KMS-11 (cell line): Measurements from ENCODE around the gene WDFY1.

ENCODE experiments used
- H2AFZ ChIP-seq: fragments of 200-600 bp; sonication (generic); 2 replicates; pipeline ENCODE4 v1.6.1; 2016; ENCODE audit warnings: antibody characterized with exemption, mixed run types, low read depth
- H3K27ac ChIP-seq: fragments of 200-600 bp; sonication (generic); 2 replicates; pipeline ENCODE4 v1.6.1; 2016; ENCODE audit warnings: mild to moderate bottlenecking, mixed run types
- H3K27me3 ChIP-seq: fragments of 200-600 bp; sonication (generic); 2 replicates; pipeline ENCODE4 v1.6.1; 2017; ENCODE audit warnings: mild to moderate bottlenecking, low read depth, mixed run types, moderate library complexity; ENCODE audit not compliant: insufficient read depth
- H3K36me3 ChIP-seq: fragments of 200-600 bp; sonication (generic); 2 replicates; pipeline ENCODE4 v1.6.1; 2017; ENCODE audit warnings: mild to moderate bottlenecking, mixed run types; ENCODE audit not compliant: insufficient read depth
- H3K4me1 ChIP-seq: fragments of 200-600 bp; sonication (generic); 2 replicates; pipeline ENCODE4 v1.6.1; 2016; ENCODE audit warnings: mild to moderate bottlenecking, low read depth, mixed run types; ENCODE audit not compliant: poor library complexity, severe bottlenecking
- H3K4me2 ChIP-seq: fragments of 200-600 bp; sonication (generic); 2 replicates; pipeline ENCODE4 v1.7.0; 2016; ENCODE audit warnings: mild to moderate bottlenecking, mixed run types
- H3K4me3 ChIP-seq: fragments of 200-600 bp; sonication (generic); IDR thresholded peaks from 2 replicates; pipeline ENCODE4 v1.6.1; 2017; ENCODE audit warnings: low read depth, low read length, mixed read lengths; ENCODE audit not compliant: insufficient read depth
- H3K79me2 ChIP-seq: fragments of 200-600 bp; sonication (generic); 2 replicates; pipeline ENCODE4 v1.6.1; 2016; ENCODE audit warnings: low read depth, mixed run types; ENCODE audit not compliant: insufficient read depth
- H3K9ac ChIP-seq: fragments of 200-600 bp; sonication (generic); 2 replicates; pipeline ENCODE4 v1.6.1; 2016; ENCODE audit warnings: mild to moderate bottlenecking, mixed run types
- H4K20me1 ChIP-seq: fragments of 200-600 bp; sonication (generic); 2 replicates; pipeline ENCODE4 v1.6.1; 2016; ENCODE audit warnings: mild to moderate bottlenecking, mixed run types; ENCODE audit not compliant: insufficient read depth
- CTCF ChIP-seq: fragments of 200-600 bp; sonication (generic); conservative IDR thresholded peaks from 2 replicates; pipeline ENCODE4 v1.6.1; 2017; ENCODE audit warnings: low read depth, mild to moderate bottlenecking, antibody characterized with exemption, low read length, moderate library complexity, mixed read lengths

Gene WDFY1

DNA sequence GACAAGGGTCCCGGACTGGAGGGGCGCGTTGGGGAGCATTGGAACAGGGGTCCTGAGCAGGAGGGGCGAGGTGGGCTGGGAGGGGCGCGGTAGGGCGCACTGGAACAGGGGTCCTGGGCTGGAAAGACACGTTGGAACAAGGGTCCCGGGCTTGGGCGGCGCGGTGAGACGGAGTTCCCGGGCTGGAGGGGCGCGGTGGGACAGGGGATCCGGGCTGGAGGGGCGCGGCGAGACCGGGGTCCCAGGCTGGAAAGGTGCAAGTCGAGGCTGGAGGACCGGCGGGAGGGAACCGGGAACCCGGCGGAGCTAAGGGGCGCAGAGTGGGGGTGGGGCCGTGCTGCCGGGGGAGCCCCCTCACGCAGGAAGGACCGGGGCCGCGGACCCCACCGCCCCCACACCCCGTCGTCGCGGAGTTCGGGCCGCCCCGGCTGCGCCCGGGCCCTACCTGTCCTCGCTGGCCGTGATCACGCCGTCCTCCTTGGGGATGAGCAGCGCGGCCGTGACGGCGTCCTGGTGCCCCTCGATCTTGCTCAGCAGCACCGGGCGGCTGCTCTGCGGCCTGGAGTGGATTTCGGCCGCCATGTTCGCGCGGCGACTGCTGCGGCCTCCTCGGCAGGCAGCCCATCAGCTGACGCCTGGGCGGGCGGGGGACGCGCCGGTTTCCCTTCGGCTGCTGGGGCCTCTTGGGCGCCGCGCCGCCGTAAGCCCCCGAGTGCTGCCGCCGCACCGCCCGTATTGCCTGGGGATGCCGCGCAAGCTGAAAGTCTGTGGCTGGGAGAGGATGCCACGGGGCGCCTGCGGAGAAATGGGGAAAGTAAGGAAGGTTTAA lies at the start of gene WDFY1:
Gene WDFY1 (minus strand): TSS at position 633 of the 829 bp plus-strand sequence. CDS start 51 bp downstream, at position 582.
- H3K27ac ChIP-seq = no peak within 1 kb of the TSS
- H4K20me1 ChIP-seq = no peaks in the 10 kb centered on the region
- no peaks in the 10 kb centered on the region for H3K27me3 ChIP-seq
- H3K4me3 ChIP-seq = no peak within 1 kb of the TSS
- peaks cover 3% of the 10 kb centered on the region; the same call in 1 of the 2 replicates for H3K79me2 ChIP-seq
- H3K4me1 ChIP-seq = peaks cover 16% of the 10 kb centered on the region
- peak within 1 kb of the TSS; percentile 63 for H3K4me2 ChIP-seq
- H3K9ac ChIP-seq = peak within 1 kb of the TSS; percentile 76
- H3K36me3 ChIP-seq = no peaks in the 10 kb centered on the region
- H2AFZ ChIP-seq = peak within 1 kb of the TSS; percentile 60
- TF ChIP-seq CTCF = no peak

- no peak overlapping the region for H2AFZ ChIP-seq
- no peaks in the 10 kb centered on the region for H3K4me1 ChIP-seq
- H3K4me3 ChIP-seq = no peak overlapping the region
- no peaks in the 10 kb centered on the region for H4K20me1 ChIP-seq
- H3K4me2 ChIP-seq = no peak overlapping the region
- H3K79me2 ChIP-seq = no peaks in the 10 kb centered on the region
- H3K36me3 ChIP-seq = no peaks in the 10 kb centered on the region
- H3K27ac ChIP-seq = no peak overlapping the region
- no peaks in the 10 kb centered on the region for H3K27me3 ChIP-seq
- TF ChIP-seq CTCF = no peak
- H3K9ac ChIP-seq = no peak overlapping the region
Observed at GRCh38 chr2:223994562-223995162, 49.5 kb upstream of the WDFY1 start.

GRCh38 chr2:223993634-223994232 lies 48.6 kb upstream of the WDFY1 start:
- Histone ChIP-seq H3K27ac (no peak overlapping the region), H3K4me2 (no peak overlapping the region), H3K9ac (no peak overlapping the region), H2AFZ (no peak overlapping the region), H4K20me1 (no peaks in the 10 kb centered on the region), H3K36me3 (no peaks in the 10 kb centered on the region), H3K27me3 (no peaks in the 10 kb centered on the region), H3K79me2 (no peaks in the 10 kb centered on the region), H3K4me3 (no peak overlapping the region), H3K4me1 (no peaks in the 10 kb centered on the region)
- TF ChIP-seq CTCF = peak; percentile 90

- Histone ChIP-seq H2AFZ (no peak overlapping the region), H3K36me3 (no peaks in the 10 kb centered on the region), H4K20me1 (no peaks in the 10 kb centered on the region), H3K27me3 (no peaks in the 10 kb centered on the region), H3K4me1 (no peaks in the 10 kb centered on the region), H3K4me3 (no peak overlapping the region), H3K4me2 (no peak overlapping the region), H3K9ac (no peak overlapping the region), H3K79me2 (no peaks in the 10 kb centered on the region), H3K27ac (no peak overlapping the region)
- TF ChIP-seq CTCF = no peak
Observed at GRCh38 chr2:223991611-223992010, 46.5 kb upstream of the WDFY1 start.
